B cell (primary cell): ENCODE results near the gene OLFML1. TPM values are rescaled to one million over a fixed set of nuclear protein-coding genes. Genes with fewer than 3 reads are reported as not detected.

ENCODE experiments used
- ATAC-seq: fragments of 200-7000 bp; cut with Tn5 transposase; one replicate; pipeline ENCODE4 v1.10.0; 2021; ENCODE audit warnings: low read depth, mild to moderate bottlenecking, moderate number of reproducible peaks, moderate library complexity
- CTCF ChIA-PET: fragments of 350-600 bp; sonication (Branson Sonifier 250); formaldehyde crosslinking; loops from one replicate; lab custom pipeline; 2021; ENCODE audit warnings: antibody characterized with exemption, inconsistent platforms; lab: Charles Lee
- POLR2A ChIA-PET: fragments of 350-600 bp; sonication (Branson Sonifier 250); formaldehyde crosslinking; loops from one replicate; lab custom pipeline; 2021; ENCODE audit warnings: antibody characterized with exemption; lab: Charles Lee
- DNase-seq: peaks from one replicate; pipeline ENCODE4 v3.0.0; 2013
- H2AFZ ChIP-seq: 2 replicates; pipeline ENCODE4 v1.6.1; 2012; ENCODE audit warnings: mild to moderate bottlenecking, low read depth, low read length; ENCODE audit not compliant: insufficient read depth, poor library complexity, severe bottlenecking
- H3K27ac ChIP-seq, 2 donors: 1 replicate in 1 of 2; 2 replicates in 1 of 2; pipeline ENCODE4 v1.5.1; 2012 to 2013; ENCODE audit warnings: low read length in 2 of 2, mild to moderate bottlenecking in 2 of 2, moderate library complexity in 1 of 2
- H3K27me3 ChIP-seq, 4 experiments: fragments of 200-600 bp in 1 of 4; sonication (generic) in 1 of 4; replicated peaks in 1 of 4; 1 replicate in 2 of 4; 2 replicates in 2 of 4; pipeline versions ENCODE4 v1.6.1 to v1.7.0; 2013 to 2016; ENCODE audit warnings: low read length in 3 of 4, mild to moderate bottlenecking in 2 of 4, mixed read lengths in 1 of 4, moderate library complexity in 1 of 4; ENCODE audit not compliant: insufficient read depth in 4 of 4, control insufficient read depth in 3 of 4; ENCODE audit errors: control extremely low read depth in 1 of 4
- H3K36me3 ChIP-seq, 2 experiments: replicated peaks in 1 of 2; 1 replicate in 1 of 2; 2 replicates in 1 of 2; pipeline versions ENCODE4 v1.6.1 to v1.7.1; 2013; ENCODE audit warnings: low read length in 1 of 2; ENCODE audit not compliant: insufficient read depth in 2 of 2, control insufficient read depth in 1 of 2; ENCODE audit errors: control extremely low read depth in 1 of 2, extremely low read depth in 1 of 2
- H3K4me1 ChIP-seq, 2 donors: fragments of 200-600 bp in 1 of 2; sonication (generic) in 1 of 2; 1 replicate in 1 of 2; 2 replicates in 1 of 2; pipeline versions ENCODE4 v1.5.1 to v1.6.1; 2013 to 2017; ENCODE audit warnings: low read length in 2 of 2; ENCODE audit not compliant: control insufficient read depth in 2 of 2, insufficient read depth in 2 of 2
- H3K4me2 ChIP-seq: replicated peaks from 2 replicates; pipeline ENCODE3; 2012; ENCODE audit warnings: mild to moderate bottlenecking, low read depth, low read length; ENCODE audit not compliant: poor library complexity, severe bottlenecking
- H3K4me3 ChIP-seq, 5 experiments: fragments of 200-600 bp in 1 of 5; sonication (generic) in 1 of 5; 1 replicate in 3 of 5; 2 replicates in 2 of 5; pipeline versions ENCODE4 v1.5.1 to v1.7.0; 2011 to 2016; ENCODE audit warnings: low read length in 4 of 5, mild to moderate bottlenecking in 4 of 5, low read depth in 2 of 5, control low read depth in 1 of 5, moderate library complexity in 1 of 5; ENCODE audit not compliant: insufficient read depth in 1 of 5; ENCODE audit errors: control extremely low read depth in 1 of 5, extremely low read depth in 1 of 5
- H3K79me2 ChIP-seq: fragments of 200-600 bp; sonication (generic); one replicate; pipeline ENCODE4 v1.6.0; 2016; ENCODE audit warnings: low read length; ENCODE audit not compliant: control insufficient read depth, insufficient read depth
- H3K9ac ChIP-seq: fragments of 200-600 bp; sonication (generic); 2 replicates; pipeline ENCODE4 v1.6.1; 2017; ENCODE audit warnings: mild to moderate bottlenecking, low read length, moderate library complexity
- H3K9me3 ChIP-seq, 3 donors: one replicate each; pipeline versions ENCODE4 v1.6.1 to v1.7.1; 2013; ENCODE audit warnings: low read length in 2 of 3; ENCODE audit not compliant: control insufficient read depth in 2 of 3, insufficient read depth in 1 of 3; ENCODE audit errors: control extremely low read depth in 1 of 3
- H4K20me1 ChIP-seq: 2 replicates; pipeline ENCODE4 v1.6.0; 2012; ENCODE audit warnings: mild to moderate bottlenecking, low read length; ENCODE audit not compliant: insufficient read depth, control insufficient read depth, poor library complexity, severe bottlenecking
- H3K27ac Mint-ChIP-seq: one replicate; pipeline ENCODE4 v1.8.0; 2021; ENCODE audit warnings: mixed read lengths
- H3K27me3 Mint-ChIP-seq: one replicate; pipeline ENCODE4 v1.8.0; 2021; ENCODE audit warnings: mixed read lengths
- H3K4me1 Mint-ChIP-seq: one replicate; pipeline ENCODE4 v1.8.0; 2021; ENCODE audit warnings: mixed read lengths
- H3K4me3 Mint-ChIP-seq: one replicate; pipeline ENCODE4 v1.8.0; 2021; ENCODE audit warnings: mixed read lengths
- H3K9me3 Mint-ChIP-seq: one replicate; pipeline ENCODE4 v1.8.0; 2022; ENCODE audit warnings: mixed read lengths; ENCODE audit not compliant: insufficient read depth
- CTCF ChIP-seq: fragments of 200-600 bp; IDR thresholded peaks from one replicate; pipeline ENCODE4 v1.8.0; 2022; ENCODE audit warnings: antibody characterized with exemption, mild to moderate bottlenecking
- EZH2 ChIP-seq: IDR thresholded peaks from 2 replicates; pipeline ENCODE4 v1.6.1; 2012; ENCODE audit warnings: borderline replicate concordance, low read depth, mild to moderate bottlenecking, moderate library complexity, low read length; ENCODE audit not compliant: insufficient read depth, poor library complexity, severe bottlenecking
- WGBS: methylation state at CpG from one replicate; pipeline ENCODE4 v1.1.5; 2013; ENCODE audit warnings: missing lambda C conversion rate; ENCODE audit not compliant: insufficient coverage; 5-methylcytosine and 5-hydroxymethylcytosine counted together
- intact Hi-C: fragments of 100-400 bp; cut with micrococcal nuclease; formaldehyde crosslinking; loops from one replicate; pipeline ENCODE4 v1.10.0; 2022
- polyA plus RNA-seq: library from polyadenylated mRNA; depleted of rRNA; stranded (reverse); fragments of >200 nt; gene quantifications from 2 replicates; pipeline ENCODE4 v1.2.3, GENCODE V29; 2012
- total RNA-seq, 2 donors: library from RNA; stranded (reverse); fragments of 120-200 nt in 1 of 2; gene quantifications; 1 replicate in 1 of 2; 2 replicates in 1 of 2; pipeline versions ENCODE4 v1.2.3 to v1.2.4, GENCODE V29; 2013 to 2022

Gene OLFML1
- total and polyA plus RNA-seq, 2 donors (not counting 1 experiment from before 2014, with no cell fraction given): not detected

- Histone ChIP-seq H3K27ac (no peak overlapping the region), H3K27me3 (no peaks in the 10 kb centered on the region), H3K4me2 (no peak overlapping the region), H3K4me3 (no peak overlapping the region), H3K4me1 (peaks cover 35 to 42% of the 10 kb centered on the region in 2 donors), H3K36me3 (peaks cover 2 to 16% of the 10 kb centered on the region in 2 experiments), H4K20me1 (no peaks in the 10 kb centered on the region), H2AFZ (no peak overlapping the region), H3K9ac (no peak overlapping the region), H3K79me2 (peaks cover 15% of the 10 kb centered on the region), H3K9me3 (no peaks in the 10 kb centered on the region)
- no peaks in the 10 kb centered on the region for H3K27me3 Mint-ChIP-seq
- DNase-seq (no peak), ATAC-seq (no peak)
- no peak overlapping the region for H3K4me3 Mint-ChIP-seq
- H3K4me1 Mint-ChIP-seq: peaks cover 36% of the 10 kb centered on the region
- CTCF ChIA-PET: interaction anchor here (1.0 to 1.1 kb wide), 2 partner anchors 9 to 11 kb away, joined by 3 to 6 read pairs; no protein-coding TSS in a partner anchor
- WGBS: 100% methylated on average over 3 of the region's 3 CpGs
- POLR2A ChIA-PET: no interaction called here
- intact Hi-C loops: no loop called here
- H3K9me3 Mint-ChIP-seq: no peaks in the 10 kb centered on the region
- no peak for TF ChIP-seq CTCF
- TF ChIP-seq EZH2: no peak
- H3K27ac Mint-ChIP-seq: no peak overlapping the region
Observed at GRCh38 chr11:7501251-7501650, 15.9 kb downstream of the OLFML1 start.

- no peak for DNase-seq
- Mint-ChIP-seq H3K27ac (no peak overlapping the region), H3K27me3 (no peaks in the 10 kb centered on the region), H3K4me3 (no peak overlapping the region), H3K4me1 (peaks cover 39% of the 10 kb centered on the region), H3K9me3 (no peaks in the 10 kb centered on the region)
- Histone ChIP-seq H3K27me3 (no peaks in the 10 kb centered on the region), H3K36me3 (peaks cover 2 to 16% of the 10 kb centered on the region in 2 experiments), H2AFZ (no peak overlapping the region), H4K20me1 (no peaks in the 10 kb centered on the region), H3K9ac (no peak overlapping the region), H3K9me3 (no peaks in the 10 kb centered on the region), H3K4me1 (peaks cover 35 to 42% of the 10 kb centered on the region in 2 donors), H3K4me3 (no peak overlapping the region), H3K79me2 (peaks cover 15% of the 10 kb centered on the region), H3K27ac (no peak overlapping the region), H3K4me2 (no peak overlapping the region)
- WGBS: 90% methylated on average over 3 of the region's 4 CpGs
- ChIA-PET CTCF (interaction anchor here (1.0 kb wide), 1 partner anchor 9 kb away, joined by 6 read pairs; no protein-coding TSS in a partner anchor), POLR2A (no interaction called here)
- no peak for ATAC-seq
- TF ChIP-seq EZH2: no peak
- no peak for TF ChIP-seq CTCF
- intact Hi-C loops: no loop called here
Observed at GRCh38 chr11:7501894-7502293, 16.6 kb downstream of the OLFML1 start.
